Measurements from ENCODE around the gene CPNE7.

GRCh38 chr16:89618109-89618998, 42.8 kb downstream of the CPNE7 start:
- TF ChIP-seq CTCF (IDR thresholded peaks at IDR 0.05; ENCODE audit: insufficient read depth, low read length): no peak
- no peak for TF ChIP-seq REST (IDR thresholded peaks at IDR 0.05; ENCODE audit: insufficient replicate concordance, low read depth)
- no peak for TF ChIP-seq GABPA (IDR thresholded peaks at IDR 0.05; ENCODE audit: low read depth)
